Measurements from ENCODE around the gene AMH.

The AMH gene

DNA sequence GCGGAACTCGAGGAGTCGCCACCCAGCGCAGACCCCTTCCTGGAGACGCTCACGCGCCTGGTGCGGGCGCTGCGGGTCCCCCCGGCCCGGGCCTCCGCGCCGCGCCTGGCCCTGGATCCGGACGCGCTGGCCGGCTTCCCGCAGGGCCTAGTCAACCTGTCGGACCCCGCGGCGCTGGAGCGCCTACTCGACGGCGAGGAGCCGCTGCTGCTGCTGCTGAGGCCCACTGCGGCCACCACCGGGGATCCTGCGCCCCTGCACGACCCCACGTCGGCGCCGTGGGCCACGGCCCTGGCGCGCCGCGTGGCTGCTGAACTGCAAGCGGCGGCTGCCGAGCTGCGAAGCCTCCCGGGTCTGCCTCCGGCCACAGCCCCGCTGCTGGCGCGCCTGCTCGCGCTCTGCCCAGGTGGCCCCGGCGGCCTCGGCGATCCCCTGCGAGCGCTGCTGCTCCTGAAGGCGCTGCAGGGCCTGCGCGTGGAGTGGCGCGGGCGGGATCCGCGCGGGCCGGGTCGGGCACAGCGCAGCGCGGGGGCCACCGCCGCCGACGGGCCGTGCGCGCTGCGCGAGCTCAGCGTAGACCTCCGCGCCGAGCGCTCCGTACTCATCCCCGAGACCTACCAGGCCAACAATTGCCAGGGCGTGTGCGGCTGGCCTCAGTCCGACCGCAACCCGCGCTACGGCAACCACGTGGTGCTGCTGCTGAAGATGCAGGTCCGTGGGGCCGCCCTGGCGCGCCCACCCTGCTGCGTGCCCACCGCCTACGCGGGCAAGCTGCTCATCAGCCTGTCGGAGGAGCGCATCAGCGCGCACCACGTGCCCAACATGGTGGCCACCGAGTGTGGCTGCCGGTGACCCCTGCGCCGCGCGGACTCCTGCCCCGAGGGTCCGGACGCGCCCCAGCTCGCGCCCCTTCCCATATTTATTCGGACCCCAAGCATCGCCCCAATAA is 2.3 kb downstream of the AMH start:
- DNase-seq = peak; percentile 51

DNA sequence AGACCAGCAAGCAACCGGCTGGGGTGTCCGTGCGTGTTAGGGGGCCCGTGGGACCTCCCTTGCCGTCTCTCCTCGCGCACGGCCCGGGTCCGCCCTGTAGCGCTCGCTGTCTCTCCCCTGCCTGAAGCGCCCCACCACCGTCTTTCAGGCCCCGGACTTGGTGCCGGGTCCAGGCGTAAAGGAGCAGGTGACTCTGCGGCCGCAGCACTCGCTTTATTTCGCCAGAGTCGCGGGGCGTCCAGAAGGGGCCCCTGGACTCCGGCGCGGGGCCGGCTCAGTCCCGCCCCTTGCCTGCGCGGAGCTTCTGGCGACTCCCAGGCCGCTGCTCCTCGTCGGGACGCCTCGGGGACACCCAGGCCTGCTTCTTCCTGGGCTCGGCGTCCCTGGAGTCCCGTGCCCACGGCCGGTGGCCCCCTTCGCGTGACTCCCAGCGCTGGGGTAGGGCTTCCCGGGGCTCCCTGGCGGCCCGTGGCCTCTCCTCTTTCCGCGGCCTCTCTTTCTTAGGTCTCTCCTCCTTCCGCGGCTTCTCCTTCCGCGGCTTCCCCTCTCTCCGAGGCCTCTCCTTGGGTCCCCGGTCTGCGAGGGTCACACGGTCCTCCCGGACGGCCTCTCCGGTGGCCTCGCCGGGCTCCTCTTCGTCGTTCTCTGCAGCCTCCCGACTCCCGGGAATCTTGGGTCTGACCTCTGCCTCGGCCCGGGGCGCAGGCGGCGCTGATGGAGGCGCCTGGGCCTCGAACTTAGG is 3.1 kb downstream of the AMH start:
- peak; percentile 45 for DNase-seq

DNA sequence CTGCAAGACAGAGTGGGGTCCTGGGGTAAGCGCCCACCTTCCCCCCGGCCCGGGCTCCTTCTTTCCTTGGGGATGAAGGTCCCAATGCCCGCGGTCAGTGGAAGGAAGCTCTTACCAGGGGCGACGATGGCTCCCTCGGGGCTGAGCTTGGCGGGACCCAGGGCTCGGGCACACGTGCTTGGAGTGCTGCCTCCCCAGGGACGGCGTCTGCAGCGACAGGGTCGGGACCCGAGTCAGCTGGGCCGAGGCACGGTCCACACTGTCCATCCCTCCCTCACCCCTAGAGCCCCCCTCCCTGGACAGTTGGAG is 3.6 kb downstream of the AMH start:
- no peak for DNase-seq

DNA sequence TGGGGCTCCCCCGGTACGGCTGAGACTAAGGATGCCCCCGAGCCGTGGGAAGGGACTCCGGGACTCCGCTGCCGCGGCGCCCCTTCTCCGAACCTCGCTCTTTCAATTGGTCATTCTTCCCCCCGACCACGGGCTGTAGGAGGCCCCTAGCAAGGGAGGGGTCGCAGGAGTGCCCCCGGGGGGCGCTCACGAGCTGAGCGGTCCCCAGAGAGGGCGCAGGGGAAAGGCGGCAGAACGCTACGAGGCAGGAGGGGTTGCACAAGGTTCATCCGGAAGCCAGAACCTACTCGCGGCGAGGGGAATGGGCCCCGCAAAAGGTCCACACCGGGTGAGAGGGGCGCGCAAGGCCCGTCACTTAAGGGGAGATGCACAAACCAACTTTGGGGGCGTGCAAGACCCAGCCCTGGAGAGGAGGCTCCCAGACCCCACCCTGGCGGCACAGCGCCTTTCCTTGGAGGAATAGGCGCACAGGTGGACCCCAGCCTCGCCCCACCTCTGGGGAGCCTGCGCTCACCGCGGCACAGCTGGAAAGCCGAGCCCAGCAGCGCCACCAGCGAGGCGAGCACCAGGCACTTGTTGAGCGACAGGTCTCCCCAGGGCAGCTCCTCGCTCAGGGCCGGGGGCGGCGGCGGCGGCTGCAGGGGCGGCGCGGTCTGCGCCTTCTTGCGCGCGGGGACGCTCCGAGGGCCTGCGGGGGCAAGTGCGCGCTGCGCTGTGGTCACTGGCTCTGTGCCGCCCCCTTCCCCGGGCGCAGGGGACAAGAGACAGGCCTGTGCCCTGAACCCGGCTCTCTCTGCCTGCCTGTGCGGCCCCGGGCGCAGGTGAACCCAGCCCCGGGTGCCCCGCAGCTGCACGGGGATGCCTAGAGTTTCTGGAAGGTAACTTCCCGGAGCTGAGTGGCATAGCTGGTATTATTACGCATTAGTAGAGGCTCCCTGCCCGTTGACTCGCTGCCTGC is 4.3 kb downstream of the AMH start:
- DNase-seq = peak; percentile 67

DNA sequence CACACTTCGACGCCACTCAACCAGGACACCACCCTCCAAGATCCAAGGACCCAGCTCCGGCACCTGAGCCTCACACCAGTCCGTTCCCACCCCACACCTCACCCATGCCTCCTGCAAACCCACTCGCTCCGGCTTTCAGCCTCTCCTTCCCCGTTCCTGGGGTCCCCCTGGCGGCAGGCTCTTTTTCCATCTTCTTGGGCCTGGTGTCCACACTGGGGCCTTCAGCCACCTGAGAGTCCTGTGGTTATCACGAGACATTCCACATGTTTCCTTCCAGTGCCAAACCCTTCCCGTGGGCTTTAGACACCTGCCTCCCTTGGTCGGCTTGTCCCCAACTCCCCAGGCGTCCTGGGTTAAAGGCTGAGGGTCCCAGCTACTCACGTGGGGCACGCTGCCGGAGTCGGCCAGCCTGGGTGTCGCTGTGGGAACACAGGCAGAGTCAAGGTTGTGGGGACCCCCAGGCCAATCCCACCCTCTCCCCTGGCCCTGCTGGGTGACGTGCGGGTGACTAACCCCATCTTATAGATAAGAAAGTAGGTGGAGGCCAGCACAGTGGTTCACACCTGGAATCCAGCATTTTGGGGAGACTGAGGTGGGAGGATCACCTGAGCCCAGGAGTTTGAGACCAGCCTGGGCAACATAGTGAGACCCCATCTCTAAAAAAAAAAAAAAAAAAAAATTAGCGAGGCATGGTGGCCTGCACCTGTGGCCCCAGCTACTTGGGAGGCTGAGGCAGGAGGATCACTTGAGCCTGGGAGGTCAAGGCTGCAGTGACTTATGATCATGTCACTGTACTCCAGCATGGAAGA is 5.1 kb downstream of the AMH start:
- DNase-seq = no peak

DNA sequence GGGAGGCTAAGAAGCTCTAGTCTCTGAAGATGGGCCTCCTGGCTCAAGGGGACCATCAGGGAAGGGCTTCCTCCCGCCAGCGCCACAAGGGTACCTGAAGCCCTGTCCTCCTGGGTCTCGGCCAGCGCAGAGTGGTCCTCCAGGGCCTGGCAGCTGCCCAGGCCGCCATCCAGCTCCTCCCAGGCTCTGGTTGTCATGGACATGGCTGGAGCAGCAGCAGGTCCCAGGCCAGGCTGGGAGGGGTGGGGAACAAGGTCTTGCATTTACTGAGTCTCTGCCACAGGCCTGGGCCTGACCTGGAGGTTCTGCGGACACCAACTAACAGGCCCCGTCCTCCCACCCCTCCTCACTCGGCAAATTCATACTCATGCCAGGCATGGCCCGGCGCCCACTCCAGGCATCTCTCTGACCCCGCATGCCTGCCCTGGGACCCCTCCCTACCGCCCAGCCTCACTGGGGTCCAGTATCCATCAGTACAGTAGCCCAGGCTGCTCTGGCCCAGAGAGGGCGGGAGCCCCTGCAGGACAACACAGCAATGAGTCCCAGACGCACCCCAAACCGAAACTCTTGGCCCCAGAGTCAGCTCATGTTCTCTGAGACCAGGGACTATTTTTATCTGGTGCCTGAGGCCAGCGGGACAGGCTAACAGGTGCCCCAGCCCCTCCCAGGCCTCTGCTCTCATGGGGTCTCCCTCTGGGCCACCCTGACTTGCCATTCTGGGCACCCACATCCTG is 6.2 kb downstream of the AMH start:
- DNase-seq = no peak

DNA sequence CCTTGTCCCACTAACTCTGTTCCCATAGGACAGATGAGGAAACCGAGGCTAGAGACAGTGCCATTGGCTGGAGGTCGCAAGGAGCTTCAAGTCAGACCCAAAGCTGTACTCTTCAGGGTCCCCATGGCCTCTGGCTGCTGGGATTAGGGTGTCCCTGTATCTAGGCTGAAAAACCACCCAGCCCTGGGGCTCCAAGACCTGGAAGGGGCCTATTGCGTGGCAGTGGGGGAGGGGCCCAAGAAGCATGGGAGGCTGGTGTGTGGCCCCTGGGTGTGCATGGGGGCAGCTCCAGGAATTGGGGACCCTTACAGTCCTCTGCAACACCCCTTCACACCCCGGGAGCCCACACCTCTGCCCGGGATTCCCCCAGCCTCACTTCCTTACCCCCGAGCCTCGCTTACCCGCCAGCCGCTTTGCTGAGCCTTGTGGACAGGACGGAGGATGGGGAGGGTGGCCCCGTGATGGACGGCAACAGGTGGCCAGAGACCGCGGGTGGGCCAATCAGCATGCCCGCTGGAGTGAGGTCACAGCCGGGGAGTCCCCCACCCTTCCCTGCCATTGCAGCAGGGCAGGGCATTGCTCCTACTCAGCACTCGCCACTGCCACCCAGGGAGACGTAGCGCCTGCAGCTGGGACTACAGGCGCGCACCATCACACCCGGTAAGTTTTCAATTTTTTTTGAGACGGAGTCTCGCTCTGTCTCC is 7.0 kb downstream of the AMH start, which contains the start of gene JSRP1:
Gene JSRP1 (minus strand): TSS at position 436 of the 704 bp plus-strand sequence. CDS start 1,103 bp downstream, outside the sequence.
- no peak for DNase-seq

DNA sequence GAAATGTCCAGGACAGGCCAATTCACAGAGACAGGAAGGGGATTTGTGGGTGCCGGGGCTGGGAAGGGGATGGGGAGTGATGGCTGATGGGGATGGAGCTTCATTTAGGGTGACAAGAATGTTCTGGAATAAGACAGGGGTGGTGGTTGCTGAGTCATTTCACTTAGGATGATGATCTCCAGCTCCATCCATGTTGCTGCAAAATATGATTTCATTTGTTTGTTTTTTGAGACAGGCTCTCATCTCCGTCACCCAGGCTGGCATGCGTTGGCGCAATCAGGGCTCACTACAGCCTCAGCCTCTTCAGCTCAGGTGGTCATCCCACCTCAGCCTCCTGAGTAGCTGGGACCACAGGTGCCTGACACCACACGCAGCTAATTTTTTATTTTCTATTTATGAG is 10.2 kb downstream of the AMH start:
- no peak for DNase-seq

DNA sequence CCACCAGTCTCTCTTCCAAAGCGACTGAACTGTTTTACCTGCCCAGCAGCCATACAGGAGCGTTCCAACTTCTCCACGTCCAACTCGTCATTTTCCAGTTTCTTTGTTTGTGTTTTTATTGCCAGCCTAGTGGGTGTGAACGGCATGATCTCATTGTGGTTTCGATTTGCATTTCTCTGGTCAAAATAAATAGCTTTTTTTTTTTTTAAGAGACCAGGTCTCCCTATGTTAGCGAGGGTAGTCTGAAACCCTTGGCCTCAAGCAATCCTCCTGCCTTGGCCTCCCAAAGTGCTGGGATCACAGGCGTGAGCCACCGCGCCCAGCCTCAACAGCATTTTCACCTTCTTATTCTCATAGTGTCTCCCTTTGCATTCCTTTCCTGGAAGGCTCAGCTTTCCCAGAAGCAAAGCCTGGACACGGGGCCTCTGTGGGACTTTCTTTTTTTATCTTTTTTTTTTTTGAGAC is 11.2 kb downstream of the AMH start:
- DNase-seq = no peak

DNA sequence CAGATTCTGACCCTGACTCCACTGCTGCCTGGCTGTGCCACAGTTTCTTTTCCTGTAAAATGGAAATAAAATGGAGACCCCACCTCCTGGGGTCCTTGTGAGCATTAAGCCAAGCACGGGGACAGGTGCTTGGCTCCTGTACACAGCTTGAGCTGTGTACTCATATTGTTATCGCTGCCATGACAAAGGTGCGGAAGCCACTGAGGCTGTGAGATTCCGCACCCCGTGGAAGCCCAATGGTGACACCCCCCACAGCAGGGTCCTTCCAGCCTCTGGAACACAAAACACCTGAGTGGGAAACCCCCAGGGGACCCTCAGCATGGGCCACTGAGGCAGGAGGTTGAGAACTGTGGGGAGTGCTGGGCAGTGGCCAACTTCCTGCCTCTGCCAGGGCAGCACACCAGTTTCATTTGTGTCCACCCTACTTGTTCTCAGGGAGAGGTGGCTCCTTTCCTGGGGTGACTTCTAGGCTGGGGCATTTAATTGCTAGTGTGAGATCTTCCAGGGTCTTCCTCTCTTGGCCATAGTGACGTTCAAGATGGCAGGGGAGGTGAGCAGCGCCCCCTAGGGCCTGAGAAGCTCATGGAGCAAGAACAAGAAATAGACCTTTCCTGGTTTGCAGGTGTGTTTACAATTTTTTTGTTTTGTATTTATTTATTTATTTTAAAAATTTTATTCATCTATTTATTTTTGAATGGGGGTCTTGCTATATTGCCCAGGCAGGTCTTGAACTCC is 12.5 kb downstream of the AMH start:
- peak; percentile 65 for DNase-seq

DNA sequence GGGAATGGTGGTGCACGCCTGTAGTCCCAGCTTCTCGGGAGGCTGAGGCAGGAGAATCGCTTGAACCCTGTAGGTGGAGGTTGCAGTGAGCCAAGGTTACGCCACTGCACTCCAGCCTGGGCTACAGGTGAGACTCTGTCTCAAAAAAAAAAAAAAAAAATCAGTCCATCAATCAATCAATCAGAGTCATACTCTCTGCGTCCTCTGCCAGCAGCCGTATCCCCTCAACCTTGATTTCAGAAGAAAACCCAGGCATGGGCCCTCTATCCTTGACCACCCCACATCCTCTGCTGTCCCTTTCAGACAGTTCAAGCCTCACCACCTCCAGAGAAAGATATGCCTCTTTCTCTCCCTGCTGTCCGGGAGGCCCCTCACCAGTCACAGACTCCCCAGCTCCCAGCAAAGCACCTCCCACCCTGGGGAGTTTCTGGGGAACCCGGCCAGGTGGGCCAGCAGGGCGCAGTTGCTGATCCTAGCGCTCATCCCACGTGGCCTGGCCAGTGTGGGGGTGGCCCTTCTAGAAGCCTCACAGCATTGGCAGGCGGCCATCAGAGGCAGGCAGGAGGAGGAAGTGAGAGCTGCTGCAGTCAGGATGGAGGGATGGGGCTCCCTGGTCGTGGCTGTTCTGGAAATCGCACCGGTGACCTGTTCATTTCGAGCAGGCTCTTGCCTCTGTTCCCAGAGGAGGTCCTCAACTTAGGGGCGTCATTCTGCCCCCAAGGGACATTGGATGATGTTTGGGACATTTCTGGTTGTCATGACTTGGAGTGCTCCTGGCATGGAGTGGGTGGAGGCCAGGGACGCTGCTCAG is 17.3 kb downstream of the AMH start:
- DNase-seq = no peak

DNA sequence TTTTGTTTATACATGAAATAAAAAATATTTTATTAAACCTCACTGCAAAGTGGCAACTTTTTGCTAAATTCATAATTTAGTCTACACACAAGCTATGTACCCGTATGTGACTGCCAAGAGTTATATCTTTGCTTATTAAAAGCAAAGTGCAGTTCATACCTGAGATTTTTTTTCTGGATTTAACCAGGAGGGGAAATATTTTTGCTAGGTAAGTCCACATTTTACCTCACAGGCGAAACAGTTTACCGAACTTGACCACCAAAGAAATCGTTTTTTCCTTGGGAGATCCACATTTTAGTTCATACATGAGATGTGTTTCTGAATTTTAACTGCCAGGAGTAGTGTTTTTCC is 19.3 kb downstream of the AMH start:
- no peak for DNase-seq

DNA sequence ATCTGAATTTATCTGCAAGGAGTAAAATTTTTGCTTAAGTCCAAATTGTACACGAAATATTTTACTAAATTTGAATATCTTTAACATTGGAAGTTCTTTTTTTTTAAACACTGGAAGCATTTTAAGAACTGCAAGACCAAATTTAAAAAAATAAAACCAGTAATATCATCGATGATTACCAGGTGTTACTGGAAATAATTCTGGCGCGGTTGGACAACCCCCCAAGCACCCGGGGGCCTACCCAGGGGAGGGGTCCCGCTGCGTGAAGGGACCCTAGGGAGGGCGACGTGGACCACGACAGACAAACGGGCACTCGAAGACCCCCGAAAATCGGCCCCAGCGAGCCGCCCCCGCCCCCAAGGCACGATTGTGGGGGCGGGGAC is 19.7 kb downstream of the AMH start:
- no peak for DNase-seq

DNA sequence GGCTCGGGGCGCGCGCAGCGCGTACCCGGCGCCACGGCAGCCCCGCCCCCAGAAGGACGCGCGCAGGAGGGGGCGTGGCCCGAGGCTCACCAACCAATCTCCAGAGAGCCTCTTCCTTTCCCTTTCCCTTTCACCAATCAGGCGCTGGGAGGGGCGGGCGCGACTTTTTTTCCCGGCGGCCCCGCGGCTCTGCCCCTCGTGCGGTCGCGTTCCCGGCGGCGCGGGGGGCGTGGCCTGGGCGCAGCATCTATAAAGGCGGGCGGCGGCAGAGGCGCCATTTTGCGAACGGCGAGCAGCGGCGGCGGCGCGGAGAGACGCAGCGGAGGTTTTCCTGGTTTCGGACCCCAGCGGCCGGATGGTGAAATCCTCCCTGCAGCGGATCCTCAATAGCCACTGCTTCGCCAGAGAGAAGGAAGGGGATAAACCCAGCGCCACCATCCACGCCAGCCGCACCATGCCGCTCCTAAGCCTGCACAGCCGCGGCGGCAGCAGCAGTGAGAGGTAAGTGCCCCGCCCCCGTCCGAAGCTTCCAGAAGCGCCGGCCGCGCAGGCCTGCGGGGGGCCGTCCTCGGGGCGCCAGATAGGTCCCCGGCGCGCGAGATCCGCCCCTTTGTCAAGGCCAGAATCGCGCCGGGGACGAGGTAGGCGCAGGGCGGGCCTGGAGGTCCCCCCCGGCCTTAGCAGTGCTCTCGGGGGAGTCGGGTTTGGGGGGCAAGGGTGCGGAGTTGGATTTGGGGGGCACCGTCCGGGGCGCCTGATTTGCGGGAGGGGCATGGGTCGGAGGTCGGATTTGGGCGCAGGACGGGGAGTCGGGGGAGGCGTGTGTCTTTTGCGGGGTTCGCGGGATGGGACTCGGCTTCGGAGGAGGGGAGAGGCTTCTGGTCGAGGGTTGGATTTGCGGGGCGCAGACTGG is 20.4 kb downstream of the AMH start:
- peak; percentile 99 for DNase-seq

DNA sequence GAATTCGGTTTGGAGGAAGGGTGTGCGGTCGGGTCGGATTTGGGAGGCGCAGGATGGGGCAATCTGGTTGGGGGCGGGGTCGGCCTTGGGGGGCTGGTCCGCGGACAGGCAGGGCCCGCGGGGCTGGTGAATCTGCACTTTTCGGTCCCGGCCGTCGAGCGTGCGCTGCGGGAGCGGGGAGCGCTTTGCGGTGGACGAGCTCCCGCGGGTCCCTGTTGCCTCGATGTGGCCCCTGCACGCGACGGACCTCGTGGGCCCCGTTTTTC is 21.0 kb downstream of the AMH start:
- DNase-seq = no peak

DNA sequence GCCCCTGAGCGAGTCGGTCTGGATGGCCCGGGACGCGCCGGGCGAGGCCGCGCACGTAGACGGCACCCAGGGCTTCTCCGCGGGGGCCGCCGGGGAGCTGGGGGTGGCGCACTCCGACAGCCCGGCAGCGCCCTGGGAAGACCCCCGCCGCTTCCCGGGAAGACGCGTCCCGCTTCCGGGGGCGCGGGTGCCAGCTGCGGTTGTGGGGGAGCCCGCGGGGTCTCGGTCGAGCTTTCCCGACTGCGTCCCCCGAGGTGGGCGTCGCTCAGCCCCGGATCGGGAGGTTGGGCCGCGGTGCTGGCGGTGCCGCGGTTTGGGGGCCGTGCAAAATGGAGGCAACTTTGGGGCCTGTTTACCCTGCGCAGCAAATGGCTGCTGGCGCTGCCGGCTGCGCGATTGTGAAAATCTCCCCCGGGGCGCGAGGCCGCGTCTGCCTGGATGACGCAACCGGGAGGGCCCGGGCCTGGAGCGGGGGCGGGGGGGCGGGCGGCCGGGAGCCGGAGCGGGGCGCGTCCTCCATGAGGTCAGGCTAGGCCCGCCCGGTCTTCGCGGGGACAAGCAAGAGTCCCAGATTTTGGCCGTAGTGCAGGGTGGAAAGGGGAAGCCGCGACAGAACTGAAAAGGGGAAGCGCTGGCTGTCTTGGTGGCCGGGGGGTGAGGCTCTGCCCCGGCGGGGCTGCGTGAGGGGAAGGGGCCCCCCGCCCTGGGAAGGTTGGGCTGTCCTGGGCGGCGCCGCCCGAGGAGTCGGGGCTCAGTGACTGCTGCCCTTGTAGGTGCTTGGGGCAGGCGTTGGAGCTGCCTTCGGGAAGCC is 21.5 kb downstream of the AMH start:
- peak; percentile 75 for DNase-seq
